K562 (cell line): ENCODE results near the gene XIRP1.

ENCODE experiments used
- BCLAF1 ChIP-seq, 2 experiments: fragments of 450-650 bp in 1 of 2; IDR thresholded peaks; 2 replicates each; pipeline ENCODE4 v1.6.1; 2011 to 2017; ENCODE audit warnings: low read depth in 2 of 2, antibody characterized with exemption in 1 of 2, borderline replicate concordance in 1 of 2, low read length in 1 of 2, mild to moderate bottlenecking in 1 of 2, mixed read lengths in 1 of 2; ENCODE audit not compliant: control insufficient read depth in 1 of 2
- ERF ChIP-seq: fragments of 450-650 bp; formaldehyde crosslinking; IDR thresholded peaks from 2 replicates; pipeline ENCODE4 v1.4.0; 2020; ENCODE audit warnings: mild to moderate bottlenecking, mixed read lengths
- FOXM1 ChIP-seq, 2 experiments: fragments of 450-650 bp in 1 of 2; sonication (generic) in 1 of 2; formaldehyde crosslinking in 1 of 2; IDR thresholded peaks; 2 replicates each; pipeline versions ENCODE4 v1.6.1 to v1.9.0; 2017 to 2022; ENCODE audit warnings: low read depth in 2 of 2, mild to moderate bottlenecking in 2 of 2, missing genetic modification reagents in 1 of 2, moderate library complexity in 1 of 2
- JUN ChIP-seq, 2 experiments: sonication (generic) in 1 of 2; formaldehyde crosslinking in 1 of 2; IDR thresholded peaks; 2 replicates each; pipeline versions ENCODE4 v1.6.1 to v1.8.0; 2012 to 2022; ENCODE audit warnings: borderline replicate concordance in 2 of 2, mild to moderate bottlenecking in 2 of 2, improper control_type of control experiment in 1 of 2, low read depth in 1 of 2, low read length in 1 of 2, missing genetic modification reagents in 1 of 2
- RAD21 ChIP-seq, 2 experiments: fragments of 250-450 bp in 1 of 2; fragments of 450-650 bp in 1 of 2; sonication (Bioruptor Pico) in 1 of 2; formaldehyde crosslinking in 1 of 2; IDR thresholded peaks in 1 of 2; conservative IDR thresholded peaks in 1 of 2; 2 replicates each; pipeline versions ENCODE4 v1.4.0 to v1.8.0; 2020 to 2022; ENCODE audit warnings: mild to moderate bottlenecking in 2 of 2, moderate library complexity in 1 of 2
- REST ChIP-seq, 2 experiments: fragments of 450-650 bp; formaldehyde crosslinking in 1 of 2; IDR thresholded peaks; 2 replicates each; pipeline versions ENCODE4 v1.4.0 to v1.6.1; 2014 to 2020; ENCODE audit warnings: mild to moderate bottlenecking in 2 of 2, borderline replicate concordance in 1 of 2, low read depth in 1 of 2

- TF ChIP-seq REST (IDR thresholded peaks at IDR 0.05; ENCODE audit: borderline replicate concordance) (no peak), REST (CRISPR knock-in tag; IDR thresholded peaks at IDR 0.05; ENCODE audit: low read depth) (no peak), BCLAF1 (IDR thresholded peaks at IDR 0.05; ENCODE audit: borderline replicate concordance in 1 of 2, control insufficient read depth in 1 of 2, low read depth in 2 of 2, low read length in 1 of 2) (no peak), ERF (no peak), RAD21 (CRISPR knock-in tag; conservative IDR thresholded peaks at IDR 0.05 in 1 of 2, IDR thresholded peaks at IDR 0.05 in 1 of 2) (no peak), FOXM1 (IDR thresholded peaks at IDR 0.05; ENCODE audit: low read depth) (no peak), FOXM1 (CRISPR knock-in tag; IDR thresholded peaks at IDR 0.05; ENCODE audit: low read depth) (no peak), JUN (IDR thresholded peaks at IDR 0.05; ENCODE audit: borderline replicate concordance, low read depth, low read length) (no peak), JUN (CRISPR knock-in tag; IDR thresholded peaks at IDR 0.05; ENCODE audit: borderline replicate concordance) (no peak)
These were observed 28.7 kb upstream of the XIRP1 start for GRCh38 chr3:39221141-39221530.
